Prostate gland (tissue), 2 donors: ENCODE data around the gene EPAS1.

Experiments
- POLR2A ChIP-seq: fragments of 450-650 bp; IDR thresholded peaks from one replicate; pipeline ENCODE4 v1.6.1; 2016; ENCODE audit warnings: antibody characterized with exemption, mild to moderate bottlenecking
- TF ChIP-seq, protein P1 (sequence below), 4 experiments: fragments of 200-600 bp in 2 of 4; fragments of 450-650 bp in 2 of 4; sonication (generic) in 2 of 4; IDR thresholded peaks; 1 replicate in 3 of 4; 2 replicates in 1 of 4; pipeline ENCODE4 v1.5.1; 2016 to 2019; ENCODE audit warnings: antibody characterized with exemption in 4 of 4, mild to moderate bottlenecking in 2 of 4, moderate library complexity in 2 of 4

DNA sequence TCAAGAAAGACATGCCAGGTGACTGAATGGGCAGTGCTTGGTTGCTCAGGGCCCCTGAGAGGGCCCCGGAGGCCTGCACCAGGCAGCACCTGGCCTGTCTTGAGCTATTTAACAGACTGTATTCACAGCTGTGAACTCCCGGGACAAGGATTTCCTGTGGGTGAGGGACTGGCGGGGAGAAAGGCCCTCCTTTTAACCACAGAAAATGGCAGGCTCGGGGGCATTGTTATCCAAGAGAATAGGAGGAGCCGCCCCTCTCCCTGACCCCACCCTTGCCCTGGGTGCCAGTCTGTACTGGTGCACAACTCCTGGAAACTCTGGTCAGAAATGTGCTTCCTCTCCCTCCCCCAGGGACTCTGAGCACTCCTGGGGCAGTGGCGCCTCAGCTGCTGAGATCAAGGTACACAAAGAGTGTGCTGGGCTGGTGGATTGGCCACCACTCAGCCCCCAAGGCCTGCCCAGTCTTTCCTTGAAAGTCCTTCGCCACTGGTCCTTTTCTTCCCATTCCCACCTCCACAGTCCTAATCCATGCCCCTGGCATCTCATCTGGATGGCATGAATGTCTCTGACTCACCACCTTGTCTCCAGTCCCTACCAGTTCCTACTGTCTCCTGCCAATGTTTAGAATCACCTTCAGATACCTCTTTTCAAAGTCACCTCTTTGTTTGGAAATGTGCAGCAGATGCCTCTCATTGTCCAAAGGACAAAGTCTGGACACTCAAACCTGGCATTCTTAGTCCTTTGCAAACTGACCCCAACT is 19.6 kb upstream of the EPAS1 start:
- TF ChIP-seq, protein P1, sequence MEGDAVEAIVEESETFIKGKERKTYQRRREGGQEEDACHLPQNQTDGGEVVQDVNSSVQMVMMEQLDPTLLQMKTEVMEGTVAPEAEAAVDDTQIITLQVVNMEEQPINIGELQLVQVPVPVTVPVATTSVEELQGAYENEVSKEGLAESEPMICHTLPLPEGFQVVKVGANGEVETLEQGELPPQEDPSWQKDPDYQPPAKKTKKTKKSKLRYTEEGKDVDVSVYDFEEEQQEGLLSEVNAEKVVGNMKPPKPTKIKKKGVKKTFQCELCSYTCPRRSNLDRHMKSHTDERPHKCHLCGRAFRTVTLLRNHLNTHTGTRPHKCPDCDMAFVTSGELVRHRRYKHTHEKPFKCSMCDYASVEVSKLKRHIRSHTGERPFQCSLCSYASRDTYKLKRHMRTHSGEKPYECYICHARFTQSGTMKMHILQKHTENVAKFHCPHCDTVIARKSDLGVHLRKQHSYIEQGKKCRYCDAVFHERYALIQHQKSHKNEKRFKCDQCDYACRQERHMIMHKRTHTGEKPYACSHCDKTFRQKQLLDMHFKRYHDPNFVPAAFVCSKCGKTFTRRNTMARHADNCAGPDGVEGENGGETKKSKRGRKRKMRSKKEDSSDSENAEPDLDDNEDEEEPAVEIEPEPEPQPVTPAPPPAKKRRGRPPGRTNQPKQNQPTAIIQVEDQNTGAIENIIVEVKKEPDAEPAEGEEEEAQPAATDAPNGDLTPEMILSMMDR (IDR thresholded peaks at IDR 0.05): no peak
- no peak for TF ChIP-seq POLR2A
